ENCODE measurements around the gene TMEM214.

The TMEM214 gene

DNA sequence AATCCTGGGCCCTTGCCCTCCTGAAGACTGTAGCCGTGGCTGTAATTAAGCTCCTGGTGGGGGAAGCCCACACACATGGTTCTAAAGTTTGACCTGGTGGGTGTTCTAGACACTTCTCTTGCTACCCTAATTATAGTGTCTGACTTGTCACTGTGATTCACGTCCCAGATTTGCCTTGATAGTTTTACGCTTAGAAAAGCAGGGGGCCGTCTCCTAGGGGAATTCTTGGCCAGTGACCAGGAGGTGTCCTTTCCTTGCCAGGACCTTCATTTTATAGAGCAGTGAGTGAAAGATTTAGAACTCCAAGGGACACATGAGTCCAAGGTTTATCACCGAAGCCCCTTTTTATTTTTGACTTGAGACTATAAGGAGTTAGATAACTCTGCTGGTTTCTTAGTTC lies 9.0 kb downstream of the TMEM214 start:
- no peak for DNase-seq

- DNase-seq = no peak
Observed at GRCh38 chr2:27042159-27042661, 9.4 kb downstream of the TMEM214 start.

GRCh38 chr2:27042985-27043634 lies 10.3 kb downstream of the TMEM214 start:
- no peak for DNase-seq

- no peak for DNase-seq
Observed at GRCh38 chr2:27049422-27050280, 16.9 kb downstream of the TMEM214 start.

DNA sequence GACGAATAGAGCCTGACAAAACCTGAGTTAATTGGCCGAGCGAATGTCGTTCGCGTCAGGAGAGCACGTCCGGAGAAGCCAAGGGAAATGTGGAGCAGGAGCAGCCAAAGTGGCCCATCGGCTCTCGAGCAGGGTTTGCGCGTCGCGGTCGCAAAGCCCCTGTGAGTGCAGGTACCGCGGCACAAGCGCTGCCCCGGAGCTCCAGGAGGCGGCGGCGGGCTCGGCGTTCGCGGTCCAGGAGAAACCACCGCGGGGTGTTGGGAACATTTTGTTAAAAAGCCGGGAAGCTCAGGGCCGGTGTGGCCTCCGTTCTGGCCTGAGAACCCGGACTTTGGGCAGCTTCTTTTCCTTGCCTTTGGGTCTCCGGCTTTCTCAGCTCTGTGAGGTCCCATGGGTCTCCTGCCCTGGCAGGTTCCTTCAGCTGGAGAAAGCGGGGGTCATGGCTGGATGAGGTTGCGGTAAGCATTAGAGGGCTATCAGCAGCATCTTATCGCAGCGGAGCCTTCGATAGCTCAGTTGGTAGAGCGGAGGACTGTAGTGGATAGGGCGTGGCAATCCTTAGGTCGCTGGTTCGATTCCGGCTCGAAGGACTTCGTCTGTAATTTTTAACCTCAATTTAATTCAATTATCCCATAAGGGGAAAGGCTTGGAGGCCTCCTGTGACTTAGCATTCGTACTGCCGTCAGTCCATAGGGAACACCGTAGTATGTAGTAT lies 17.7 kb downstream of the TMEM214 start:
- peak; percentile 96 for DNase-seq

DNA sequence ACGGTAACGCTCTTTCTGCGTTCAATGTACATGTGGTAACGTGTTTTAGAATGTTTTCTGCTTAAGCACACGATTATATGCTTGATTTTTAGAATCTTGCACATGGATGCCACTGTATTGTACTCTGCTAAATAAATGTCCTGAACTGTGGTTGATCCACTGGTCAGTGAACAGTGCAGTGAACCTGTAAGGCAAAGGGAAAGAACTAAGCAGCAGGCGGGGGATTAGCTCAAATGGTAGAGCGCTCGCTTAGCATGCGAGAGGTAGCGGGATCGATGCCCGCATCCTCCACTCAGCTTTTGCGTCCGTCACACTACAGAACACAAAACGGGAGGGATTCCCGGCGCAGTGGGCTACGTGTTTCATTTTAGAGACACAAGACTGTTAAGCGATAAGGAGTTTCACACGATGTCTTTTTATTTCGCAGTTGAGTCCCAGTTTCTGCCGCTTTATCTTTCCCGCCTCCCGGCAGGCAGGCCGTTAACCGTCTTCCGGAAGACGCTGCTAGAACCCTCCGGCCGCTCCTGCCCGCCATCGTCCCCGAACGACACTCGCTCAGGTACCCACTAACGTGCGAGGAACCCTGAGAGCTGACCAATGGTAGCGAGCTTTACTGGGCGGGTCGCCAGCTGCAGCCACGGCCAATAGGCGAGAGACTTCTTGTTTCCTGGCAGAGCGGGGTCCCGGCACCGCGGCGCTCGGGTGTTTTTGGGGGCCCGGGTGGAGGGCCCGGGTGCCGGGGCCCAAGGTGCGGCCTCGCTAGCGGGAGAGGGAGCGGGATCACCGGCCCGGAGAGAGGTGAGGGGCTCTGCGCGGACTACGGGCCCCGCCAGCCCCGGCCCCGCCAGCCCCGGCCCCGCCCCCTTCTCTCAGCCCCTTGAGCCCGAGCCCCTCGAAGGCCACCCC lies 18.5 kb downstream of the TMEM214 start, which contains the start of gene AGBL5:
AGBL5 (plus strand) TSS at position 673 of the 906 bp plus-strand sequence. CDS start 1,291 bp downstream, outside the sequence.
- DNase-seq = peak; percentile 99

DNA sequence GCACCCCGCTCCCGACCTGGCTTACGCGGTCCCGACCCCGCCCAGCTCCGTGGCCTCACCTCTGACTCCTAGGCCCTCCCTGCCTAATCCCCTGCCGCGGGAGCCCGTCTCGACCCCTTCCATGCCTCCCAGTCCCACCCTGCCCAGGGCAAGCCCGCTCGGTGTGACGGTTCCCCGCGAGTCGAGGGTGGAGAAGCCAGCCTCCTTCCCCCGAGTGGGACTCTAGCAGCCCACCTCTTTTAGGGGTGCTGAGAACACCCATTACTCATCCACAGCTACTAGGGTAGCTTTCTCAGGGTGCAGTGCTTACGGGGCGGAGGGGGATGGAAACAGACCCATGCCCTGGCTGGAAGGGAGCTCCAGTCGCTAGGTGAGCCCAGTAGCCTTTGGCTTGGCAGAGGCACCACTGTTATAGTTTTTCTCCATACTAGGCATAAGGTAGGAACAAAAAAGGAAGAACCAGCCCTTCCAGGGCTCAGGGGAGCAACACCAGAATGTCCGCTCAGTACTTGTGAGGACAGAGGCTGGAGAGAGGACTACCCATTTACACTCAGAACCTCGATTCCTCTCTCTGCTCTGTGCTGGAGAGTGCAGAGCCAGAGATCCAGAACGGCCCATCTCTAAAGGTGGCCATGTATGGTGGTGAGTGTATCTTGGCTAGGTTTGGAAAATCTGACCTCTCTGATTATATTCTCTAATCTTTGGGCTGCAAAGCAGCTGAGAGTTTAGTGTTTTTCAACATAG lies 19.3 kb downstream of the TMEM214 start:
- no peak for DNase-seq

DNA sequence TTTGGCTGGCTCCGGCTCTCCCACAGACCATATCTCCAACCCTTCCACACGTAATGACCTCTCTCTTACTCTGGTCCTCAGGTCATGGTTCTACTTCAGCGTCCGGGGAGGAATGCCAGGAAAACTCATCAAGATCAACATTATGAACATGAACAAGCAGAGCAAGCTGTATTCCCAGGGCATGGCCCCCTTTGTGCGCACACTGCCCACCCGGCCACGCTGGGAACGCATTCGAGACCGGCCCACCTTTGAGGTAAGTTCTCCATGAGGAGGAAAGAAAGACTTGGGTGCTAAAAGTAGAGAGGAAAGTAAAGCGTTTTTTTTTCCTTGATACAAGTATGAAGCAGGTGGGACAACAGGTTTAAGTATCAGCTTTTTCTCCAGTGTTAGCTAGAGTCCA lies 20.6 kb downstream of the TMEM214 start:
- DNase-seq = no peak

DNA sequence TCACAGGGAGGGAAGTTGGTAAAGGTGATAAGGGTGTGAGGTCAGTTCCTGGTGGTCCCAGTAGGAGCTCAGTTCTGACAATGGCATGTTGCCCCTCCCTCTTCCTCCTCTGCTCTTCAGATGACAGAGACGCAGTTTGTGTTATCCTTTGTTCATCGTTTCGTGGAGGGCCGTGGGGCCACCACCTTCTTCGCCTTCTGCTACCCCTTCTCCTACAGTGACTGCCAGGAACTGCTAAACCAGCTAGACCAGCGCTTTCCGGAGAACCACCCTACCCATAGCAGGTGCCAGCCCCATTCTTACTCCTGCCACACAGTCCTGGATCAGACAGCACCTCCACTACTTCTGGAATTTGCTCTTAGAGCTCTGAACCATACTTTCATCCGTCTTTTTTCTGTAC lies 21.0 kb downstream of the TMEM214 start:
- DNase-seq = no peak

DNA sequence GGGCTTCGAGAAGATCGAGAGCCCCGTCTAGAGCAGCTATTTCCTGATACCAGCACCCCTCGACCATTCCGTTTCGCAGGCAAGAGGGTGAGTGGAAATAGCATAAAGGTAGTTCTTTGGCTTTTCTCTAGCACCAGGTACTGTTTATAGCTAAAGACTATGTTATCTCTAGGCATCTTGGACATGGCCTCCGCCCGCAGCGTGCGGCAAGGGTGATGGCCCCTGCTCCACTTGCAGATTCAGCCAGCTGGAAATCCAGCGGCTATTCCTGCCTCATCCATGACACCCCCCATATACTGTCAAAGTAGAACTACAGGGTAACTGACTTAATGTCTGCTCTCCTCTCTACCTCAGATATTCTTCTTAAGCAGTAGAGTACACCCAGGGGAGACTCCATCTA lies 22.0 kb downstream of the TMEM214 start:
- no peak for DNase-seq

DNA sequence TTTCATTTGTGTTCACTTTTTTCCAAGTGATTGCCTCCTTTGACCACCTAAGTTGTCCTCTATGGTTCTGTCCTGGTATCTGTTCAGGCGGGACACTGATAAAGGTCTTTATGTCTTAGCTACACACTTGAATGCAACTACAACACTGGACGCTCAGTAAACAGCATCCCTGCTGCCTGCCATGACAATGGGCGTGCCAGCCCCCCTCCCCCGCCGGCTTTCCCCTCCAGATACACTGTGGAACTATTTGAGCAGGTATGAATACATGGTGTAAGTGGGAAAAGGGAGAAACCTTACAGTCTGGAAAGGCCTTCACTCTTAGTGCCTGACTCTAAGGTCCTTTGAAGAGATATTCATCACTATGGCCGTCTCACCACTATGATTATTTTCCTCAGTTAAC lies 24.4 kb downstream of the TMEM214 start:
- no peak for DNase-seq

- no peak for DNase-seq
Observed at GRCh38 chr2:27058210-27058609, 25.4 kb downstream of the TMEM214 start.

DNA sequence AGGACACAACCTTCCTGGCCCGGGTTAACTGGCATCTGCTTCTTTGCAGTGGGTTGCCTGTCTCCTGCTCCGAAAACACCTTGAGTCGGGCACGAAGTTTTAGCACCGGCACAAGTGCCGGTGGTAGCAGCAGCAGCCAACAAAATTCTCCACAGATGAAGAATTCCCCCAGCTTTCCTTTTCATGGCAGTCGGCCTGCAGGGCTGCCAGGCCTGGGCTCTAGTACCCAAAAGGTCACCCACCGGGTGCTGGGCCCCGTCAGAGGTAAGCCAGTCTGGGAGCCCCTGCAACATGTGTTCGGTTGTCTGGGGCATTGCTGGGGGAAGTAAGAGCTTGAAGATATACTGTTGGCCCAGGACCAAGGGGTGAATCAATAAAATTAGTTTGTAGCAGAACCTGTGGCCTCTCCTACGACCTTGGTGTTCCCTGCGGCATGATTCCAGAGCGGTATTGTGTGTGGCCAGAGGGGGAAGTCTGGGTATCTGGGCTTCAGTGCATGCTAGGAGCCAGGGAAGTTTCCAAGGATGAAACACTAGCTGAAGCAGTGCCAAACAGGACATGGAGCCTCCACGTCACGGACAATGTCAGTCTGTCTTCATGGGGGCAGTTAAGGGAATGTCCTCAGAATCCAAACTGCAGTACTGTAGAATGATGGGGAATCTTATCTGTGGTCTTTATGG lies 26.5 kb downstream of the TMEM214 start:
- DNase-seq = no peak

- DNase-seq = no peak
Observed at GRCh38 chr2:27060323-27060722, 27.6 kb downstream of the TMEM214 start.

DNA sequence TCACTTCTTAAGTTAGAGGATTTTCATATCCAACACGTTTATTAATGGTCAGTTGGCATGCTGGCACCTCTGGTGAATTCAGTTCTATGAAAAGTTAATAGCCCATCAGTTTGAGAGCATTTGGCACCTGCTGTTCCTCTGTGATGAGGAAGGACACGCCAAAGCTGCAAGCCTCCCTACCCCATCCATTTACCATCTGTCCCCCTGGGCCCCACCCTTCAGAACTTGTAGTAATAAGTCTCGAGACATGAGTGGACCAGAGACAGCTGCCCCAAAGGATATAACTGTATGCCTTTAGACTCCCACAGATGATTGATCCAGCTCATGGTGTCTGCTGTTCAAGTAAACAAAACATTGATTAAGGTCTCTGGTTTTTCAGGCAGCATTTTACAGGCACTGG lies 32.4 kb downstream of the TMEM214 start:
- no peak for DNase-seq

DNA sequence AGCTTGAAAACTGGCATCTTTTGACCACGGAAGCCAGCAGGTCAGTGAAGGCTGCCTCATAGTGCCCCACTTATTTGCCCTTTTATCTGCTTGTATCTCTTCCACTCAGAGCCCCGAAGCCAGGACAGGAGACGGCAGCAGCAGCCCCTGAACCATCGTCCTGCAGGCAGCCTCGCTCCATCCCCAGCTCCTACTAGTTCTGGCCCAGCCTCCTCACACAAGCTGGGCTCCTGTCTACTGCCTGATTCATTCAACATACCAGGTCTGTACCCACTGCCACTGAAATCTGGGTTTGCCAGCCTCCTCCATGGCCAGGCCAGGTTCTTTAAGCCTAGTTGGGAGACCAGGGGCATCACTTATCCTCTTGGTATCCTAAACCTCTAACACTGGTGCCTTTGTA lies 34.6 kb downstream of the TMEM214 start:
- no peak for DNase-seq

GRCh38 chr2:27069436-27069835 lies 36.7 kb downstream of the TMEM214 start:
- no peak for DNase-seq

DNA sequence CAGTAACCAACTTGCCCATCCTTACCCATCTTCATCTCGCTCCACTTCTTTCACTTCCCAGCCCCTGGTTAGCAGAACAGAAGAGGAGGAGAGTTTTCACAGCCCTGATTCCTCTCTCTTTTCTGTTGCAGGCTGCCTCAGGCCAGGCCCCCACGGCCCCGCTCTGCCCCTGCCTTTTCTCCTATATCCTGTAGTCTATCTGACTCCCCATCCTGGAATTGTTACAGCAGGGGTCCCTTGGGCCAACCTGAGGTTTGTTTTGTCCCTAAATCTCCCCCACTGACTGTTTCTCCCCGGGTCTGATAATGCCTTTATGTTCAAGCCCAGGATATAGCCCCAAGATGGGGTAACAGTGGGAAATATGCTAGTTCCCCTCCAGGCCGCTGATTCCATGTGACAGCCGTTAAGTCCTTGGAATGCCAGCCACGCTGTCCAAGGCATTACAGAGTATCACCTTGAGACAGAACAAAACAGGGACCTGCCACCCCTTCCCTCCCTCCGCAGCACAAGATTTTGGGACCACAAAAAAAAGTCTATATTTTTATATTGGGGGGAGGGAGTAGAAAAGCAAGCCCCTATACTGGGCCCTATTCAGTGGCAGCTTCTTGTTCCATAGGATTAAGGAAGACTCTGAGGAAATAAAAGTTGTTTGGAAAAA lies 37.3 kb downstream of the TMEM214 start:
- DNase-seq = no peak

DNA sequence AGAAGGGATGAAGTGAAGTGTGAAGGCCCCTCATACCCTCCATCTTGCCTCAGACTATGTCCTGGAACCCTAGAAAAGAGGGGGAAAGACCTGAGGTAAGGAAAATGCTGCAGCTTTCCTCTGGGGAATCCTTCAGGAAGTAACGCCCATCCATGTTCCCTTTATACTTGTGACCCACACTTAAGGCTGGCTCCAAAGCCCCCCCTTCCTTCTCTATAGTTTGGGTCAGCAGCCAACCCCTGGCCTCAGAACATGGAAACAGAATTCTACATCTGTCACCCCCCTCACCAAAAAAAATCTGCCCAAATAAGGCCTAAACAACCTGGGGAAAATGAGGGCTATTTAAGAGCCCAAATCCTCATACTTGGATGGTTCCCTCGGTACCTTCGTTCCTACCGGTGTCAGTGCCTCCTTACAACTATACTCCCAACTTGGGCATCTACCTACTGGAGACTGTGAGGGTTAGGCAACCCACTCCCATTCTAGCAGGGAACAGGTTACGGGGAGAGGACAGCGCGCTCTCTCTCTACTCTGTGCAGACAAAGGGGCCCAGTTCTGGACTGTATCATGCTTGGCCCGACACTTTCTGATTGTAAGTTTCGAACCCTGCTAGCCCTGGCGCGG lies 38.0 kb downstream of the TMEM214 start:
- no peak for DNase-seq

Data from activated T-cell treated with anti-CD3 and anti-CD28 coated beads, Interleukin-2, amount 50 U/mL, for 1 hour (primary cell).